Limb (tissue), 2 donors: Measurements from ENCODE around the gene CFAP46.
"Not testable (repeated sequence)": the region's sequence is repeated elsewhere in the genome, so short reads cannot be mapped to it uniquely, and the experiment has no call there.

ENCODE experiments used
- DNase-seq, 2 donors: peaks; one replicate each; pipeline ENCODE4 v3.0.0-alpha.2; 2016; ENCODE audit errors: extremely low spot score in 2 of 2

The CFAP46 gene

DNA sequence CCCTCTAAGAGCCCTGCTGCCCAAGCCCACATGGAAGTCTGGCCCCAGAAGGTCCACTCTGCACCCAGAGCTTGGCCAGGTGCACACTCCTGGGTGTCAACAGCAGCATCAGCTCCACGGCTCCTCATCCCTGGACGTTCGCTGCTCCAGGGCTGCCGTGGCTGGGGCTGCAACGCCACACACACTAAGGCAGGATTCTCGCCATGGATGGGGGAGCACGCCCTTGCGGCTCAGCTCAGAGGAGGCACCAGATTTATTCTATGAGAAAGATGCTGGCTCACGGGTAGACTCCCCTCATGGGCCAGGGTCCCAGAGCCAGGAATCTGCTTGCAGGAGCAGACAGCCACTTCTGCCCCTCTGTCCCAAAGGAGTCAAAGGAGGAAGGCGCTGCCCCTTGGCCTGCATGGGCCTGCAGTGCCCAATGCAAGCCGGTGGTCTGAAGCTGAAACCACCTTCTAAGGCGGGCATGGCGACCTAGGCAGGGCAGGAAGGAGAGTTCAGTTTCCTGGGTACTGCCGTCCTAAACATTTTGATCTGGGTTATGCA lies 42.1 kb downstream of the CFAP46 start:
- DNase-seq = no peak

DNA sequence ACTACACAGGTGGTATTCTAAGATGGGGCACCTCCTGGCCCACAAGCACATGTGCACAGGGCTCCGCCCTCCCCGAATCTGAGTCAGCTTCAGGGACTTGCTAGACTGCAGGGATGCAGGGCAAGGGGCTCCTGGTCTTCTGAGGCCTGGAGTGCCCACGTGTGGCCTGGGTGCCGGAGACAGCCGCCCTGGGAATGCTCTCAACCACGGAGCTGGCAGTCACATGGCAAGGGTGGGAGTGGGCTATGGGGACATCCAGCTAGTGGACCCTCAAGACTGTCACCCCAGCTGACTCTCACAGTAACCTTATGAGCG lies 42.7 kb downstream of the CFAP46 start:
- DNase-seq = no peak

DNA sequence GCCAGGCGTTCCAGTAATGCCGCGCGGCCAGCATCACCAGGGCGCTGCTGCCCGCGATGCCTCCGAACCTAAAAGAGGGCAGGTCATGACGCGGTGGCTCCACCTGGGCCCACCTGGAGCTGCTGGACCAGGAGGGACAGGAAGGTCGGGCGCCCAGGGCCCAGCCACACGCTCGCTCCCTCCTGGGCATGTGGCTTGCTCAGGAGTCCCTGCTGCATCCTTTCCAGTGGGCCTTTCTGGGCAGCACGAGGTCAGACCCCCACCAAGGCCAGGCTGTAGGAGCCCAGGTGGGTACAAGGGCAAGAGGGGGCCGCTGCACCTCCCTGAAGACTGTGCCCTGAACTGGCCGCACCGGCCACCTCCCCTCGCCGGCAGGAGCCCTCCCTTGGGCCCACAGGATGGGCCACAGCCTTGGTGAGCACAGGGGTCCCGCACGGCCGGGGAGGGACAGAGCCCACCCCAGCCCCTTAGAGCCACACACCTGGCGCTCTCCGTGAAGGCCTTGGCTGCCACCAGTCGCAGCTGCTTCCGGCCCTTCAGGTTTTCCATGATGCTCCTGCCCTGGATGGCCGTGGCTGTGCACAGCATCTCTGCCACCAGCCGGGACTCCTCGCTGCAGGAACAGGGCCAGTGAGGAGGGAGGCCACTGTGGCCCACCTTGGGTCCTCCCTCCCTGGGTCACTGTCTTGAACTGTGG lies 43.2 kb downstream of the CFAP46 start:
- DNase-seq = no peak

DNA sequence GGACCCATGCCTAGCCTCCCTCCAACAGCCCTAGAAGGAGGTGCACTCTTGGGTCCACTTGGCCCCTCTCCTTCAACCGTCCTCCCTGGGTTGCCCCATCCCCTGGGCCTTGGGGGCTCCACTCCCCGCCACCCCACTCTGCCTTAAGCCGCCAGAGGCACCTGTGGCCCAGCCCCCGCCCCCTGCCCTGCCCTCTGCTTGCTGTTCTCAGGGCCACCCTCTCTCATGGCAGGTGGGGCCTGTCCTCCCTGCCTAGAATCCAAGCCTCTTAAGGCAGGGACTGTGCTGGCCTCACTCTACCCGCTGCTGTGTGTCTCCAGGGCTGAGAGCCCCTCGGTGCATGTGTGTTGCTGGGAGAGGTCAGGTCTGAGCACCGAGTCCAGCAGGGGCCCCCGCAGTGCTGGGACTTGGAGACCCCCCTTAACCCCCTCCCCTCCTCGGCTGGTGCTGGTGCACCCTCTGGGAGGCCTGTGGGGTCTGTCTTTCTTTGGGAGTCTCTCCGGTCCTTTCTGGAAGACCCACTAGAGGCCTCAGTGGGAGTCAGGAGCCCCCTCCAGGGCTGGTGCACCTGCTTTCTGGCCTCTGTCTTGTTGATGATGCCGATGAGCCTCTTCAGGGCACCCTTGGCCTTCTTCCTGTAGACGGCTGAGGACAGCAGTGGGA lies 43.8 kb downstream of the CFAP46 start:
- DNase-seq = no peak

DNA sequence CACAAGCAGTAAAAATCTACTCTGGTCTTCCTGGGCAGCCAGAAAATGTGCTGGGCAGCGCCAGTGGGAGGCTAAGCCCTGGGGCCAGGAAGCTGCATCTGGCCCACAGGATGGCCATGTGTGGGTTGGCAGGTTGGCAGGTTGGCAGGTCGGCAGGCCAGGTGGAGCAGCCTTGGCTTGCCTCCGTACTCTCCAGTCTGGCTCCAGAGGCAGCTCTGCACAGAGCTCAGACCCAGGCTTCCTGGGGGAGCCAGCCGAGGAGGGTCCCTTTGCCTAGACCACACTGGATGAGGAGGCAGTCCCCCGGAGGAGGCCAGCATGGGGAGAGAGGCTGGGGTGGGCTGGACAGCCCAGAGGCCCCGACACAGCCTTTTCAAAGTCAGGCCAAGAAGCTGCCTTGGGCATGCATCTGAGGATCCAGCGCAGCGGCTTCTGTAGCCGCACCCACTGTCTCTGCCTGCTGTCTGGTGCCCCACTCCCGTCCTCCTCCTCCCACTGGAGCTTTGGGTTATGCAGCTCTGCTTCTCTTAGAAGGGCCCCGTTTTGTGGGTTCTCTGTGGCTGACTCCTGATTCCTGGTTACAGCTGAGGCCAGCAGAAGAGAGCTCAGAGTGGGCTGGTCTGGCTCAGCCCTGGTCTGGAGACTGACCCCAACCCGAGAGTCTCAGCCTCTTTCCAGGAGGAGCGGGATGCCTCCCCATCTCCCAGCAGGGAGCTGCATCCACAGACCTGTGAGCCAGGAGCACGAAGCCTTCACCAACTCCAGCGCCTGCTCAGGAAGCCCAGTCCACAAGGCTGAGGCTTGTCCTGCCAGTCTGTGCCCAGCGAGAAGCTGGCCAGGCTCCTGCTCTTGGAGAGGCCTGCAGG lies 44.6 kb downstream of the CFAP46 start:
- no peak for DNase-seq

DNA sequence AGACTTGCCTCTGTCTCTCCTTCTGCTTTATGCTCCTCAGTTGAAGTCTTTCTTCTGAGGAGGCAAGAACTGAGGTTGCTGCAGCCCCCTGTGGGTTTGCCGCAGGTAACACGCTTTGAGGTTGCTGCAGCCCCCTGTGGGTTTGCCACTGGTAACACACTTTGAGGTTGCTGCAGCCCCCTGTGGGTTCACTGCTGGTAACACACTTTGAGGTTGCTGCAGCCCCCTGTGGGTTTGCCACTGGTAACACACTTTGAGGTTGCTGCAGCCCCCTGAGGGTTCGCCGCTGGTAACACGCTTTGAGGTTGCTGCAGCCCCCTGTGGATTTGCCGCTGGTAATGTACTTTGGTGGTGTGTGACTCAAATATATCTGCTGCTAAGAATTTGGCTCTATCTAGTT lies 48.6 kb downstream of the CFAP46 start:
- DNase-seq = not testable (repeated sequence)

DNA sequence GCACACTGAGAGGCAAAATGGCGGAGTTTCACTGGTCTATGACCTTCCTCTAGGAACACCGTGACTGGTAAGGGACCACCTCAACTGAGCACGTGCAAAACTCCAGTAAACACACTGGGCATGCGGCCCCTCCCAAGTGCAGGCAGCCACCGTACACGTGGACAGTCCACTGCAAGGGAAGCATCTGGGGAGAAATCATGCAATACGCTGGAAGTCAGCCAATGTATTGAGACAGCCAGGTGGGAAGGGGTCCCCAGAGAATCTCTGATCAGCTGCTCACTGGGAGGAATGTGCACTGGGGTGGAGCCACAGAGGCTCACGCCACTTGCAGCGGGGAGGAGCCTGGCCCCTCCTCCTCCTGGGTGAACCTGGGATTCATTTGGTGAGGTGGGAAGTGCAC lies 49.3 kb downstream of the CFAP46 start:
- no peak for DNase-seq

DNA sequence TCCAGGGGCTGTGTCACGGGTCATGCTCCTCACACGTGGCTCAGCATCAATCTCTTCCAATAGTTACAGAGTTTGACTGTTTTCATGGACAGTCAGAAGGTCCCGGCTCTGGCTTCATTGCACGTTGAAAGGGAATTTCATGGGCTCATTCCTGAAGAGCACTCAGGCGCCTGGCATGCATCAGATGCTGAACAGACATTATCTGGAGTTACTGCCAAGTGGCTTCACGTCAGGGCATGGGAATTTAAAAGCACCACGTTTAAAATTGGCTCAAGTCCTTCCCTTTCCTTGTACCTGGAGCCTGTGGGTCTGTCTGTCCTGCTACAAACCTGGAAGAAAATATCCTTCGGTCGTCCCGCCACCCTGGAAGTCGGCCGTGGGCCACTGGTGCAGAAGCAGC lies 50.4 kb downstream of the CFAP46 start:
- no peak for DNase-seq

DNA sequence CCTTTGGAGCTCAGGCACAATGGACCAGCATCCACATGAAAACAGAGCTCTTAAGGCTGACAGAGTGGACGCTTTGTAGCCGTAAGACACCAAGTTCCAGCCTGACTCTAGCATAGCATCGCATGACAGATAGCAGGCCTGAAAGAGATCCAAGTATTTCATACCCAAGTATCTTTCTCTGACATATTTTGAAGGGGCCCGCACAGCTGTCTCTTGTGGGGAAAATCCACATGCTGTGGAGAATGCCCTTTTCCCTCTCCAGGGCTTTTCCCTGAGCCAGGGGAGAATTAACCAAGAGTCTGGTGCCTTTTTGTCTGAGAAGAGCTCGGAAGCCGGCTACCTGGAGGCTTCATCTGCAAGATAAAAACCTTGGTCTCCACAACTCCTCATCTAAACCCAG lies 51.0 kb downstream of the CFAP46 start:
- DNase-seq = no peak

DNA sequence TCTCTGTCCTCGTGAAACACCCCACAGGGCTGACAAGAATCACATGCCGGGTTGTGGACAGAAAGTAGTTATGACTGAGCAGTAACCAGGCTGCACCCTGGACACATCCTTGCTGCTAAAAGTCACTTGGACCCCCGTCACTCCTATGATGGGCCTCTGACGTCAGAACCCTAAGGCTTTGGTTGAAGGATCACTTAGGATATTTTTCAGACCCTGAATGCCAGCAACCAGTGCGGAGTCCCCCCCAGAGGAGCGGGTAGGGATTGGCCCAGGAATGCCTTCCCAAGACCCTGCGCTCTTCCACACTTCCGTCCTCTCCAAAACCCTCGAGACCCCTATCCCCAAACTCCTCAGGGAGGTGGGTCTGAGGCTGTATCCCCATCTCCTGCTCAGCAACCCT lies 52.1 kb downstream of the CFAP46 start:
- no peak for DNase-seq

DNA sequence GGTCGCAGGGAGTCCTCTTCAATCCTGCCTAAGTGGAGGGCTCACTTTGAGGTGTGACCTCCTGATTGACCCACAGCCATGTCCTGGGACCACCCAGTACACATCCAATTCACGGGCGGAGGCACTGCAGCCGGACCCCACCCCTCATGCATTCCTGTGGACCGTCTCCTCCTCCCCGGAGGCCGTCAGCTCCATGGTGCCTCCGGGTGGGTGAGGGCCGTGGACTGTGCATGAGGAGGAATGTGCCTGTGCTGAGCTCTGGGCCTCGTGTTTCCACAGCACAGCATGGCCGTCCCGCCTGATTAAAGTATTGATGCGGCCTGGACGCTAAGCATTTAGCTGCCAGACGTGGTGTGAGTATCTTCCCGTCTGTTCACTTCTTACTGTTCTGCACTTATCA lies 52.8 kb downstream of the CFAP46 start:
- no peak for DNase-seq

DNA sequence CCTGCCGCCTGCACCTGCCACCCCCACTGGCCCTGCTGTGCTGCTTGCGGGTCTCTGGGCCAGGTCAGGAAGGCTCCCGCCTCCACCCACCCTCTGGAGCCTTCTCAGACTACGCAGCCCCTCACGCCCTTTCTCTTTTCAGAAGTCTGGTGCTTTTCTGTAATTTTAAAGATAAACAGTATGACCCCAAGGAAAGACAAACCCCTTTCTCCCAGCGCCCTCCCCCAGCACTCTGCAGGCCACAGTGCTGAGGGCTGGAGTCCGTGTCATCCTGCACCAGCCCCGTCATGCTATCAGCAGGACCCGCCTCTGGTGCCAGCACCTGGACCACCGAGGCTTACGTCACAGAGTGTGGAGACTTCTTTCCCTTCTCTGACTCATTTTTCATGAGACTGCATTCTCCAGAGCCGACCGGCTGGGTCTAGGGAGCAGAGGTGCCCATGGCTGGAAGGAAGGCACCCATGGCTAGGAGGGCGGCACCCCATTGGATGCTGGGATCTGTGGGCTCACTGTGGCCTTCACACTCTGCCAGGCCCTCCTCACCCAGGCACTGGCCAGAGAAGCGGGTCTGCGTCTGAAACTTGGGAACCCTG lies 53.4 kb downstream of the CFAP46 start:
- DNase-seq = no peak

DNA sequence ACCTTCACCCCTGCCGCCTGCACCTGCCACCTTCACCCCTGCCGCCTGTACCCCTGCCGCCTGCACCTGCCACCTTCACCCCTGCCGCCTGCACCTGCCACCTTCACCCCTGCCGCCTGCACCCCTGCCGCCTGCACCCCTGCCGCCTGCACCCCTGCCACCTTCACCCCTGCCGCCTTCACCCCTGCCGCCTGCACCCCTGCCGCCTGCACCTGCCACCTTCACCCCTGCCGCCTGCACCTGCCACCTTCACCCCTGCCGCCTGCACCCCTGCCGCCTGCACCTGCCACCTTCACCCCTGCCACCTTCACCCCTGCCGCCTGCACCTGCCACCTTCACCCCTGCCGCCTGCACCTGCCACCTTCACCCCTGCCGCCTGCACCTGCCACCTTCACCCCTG lies 53.9 kb downstream of the CFAP46 start:
- DNase-seq = not testable (repeated sequence)

DNA sequence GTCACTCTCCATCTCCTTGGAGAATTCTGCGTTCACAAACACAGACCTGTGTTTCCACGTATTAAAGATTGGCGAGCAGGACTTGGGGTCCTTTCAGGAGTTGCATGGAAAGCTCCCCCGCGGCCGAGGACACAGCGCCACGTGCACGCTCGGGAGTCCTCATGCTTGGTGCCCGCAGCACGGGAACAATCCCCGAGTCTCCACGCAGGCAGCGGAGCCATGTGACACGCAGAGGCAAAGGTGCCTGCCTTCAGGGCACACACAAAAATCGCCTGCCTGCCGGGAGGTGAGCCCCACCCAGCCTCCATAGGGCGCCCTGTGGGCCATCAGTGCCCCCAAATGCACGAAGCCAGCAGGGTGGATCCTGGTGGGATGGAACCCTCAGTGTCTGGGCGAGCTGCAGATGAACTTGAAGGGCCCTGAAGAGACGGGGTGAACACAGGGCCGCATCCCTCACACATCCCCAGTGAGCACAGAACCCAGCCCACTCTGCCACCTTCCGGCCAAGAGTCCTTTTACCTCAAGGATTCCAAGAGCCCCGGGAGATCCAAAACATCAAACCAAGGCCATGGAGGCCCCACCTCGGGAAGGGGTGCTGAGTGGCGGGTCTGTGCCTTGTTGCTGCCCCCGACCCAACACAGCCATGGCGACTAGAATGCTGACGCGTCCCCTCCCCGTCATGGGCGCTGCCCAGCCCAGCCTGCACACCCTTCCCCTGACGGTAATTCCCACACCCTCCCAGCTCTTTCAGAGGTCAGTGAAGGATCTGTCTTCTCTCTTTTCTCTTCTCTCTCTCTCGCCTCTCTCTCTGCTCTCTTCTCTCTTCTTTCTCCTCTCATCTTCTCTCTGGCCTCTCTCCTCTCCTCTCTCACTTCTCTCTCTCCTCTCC lies 55.9 kb downstream of the CFAP46 start:
- DNase-seq = no peak

DNA sequence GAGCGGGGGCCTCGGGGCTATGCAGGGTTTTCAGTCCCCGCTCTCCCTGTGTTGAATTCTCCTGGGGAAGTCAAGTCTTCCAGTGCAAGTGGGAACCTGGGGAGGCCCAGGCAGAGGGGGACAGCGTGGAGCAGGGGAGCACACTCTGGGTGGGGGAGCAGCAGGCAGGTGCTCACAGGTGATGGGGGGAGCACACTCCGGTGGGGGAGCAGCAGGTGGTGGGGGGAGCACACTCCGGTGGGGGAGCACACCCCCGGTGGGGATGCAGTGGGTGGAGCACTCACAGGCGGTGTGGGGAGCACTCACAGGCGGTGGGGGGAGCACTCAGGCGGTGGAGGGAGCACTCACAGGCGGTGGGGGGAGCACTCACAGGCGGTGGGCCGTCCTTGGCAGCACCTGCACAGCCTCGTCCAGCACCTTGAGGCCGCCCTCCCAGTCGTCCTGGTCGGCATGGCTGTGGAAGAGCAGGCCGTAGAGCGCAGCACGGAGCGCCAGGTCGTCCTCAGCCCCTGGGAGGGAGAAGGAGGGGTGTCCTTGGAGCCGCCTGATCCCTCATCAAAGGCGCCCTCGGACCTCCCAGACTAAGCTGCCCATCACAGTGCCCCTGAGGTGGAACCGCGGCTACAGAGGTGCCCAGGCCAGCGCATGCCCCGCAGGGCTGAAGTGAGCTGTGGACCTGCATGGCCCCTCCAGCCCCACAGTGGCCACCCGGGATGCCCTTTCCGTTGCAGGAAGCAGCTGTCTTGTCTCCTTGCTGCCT lies 56.7 kb downstream of the CFAP46 start:
- no peak for DNase-seq

DNA sequence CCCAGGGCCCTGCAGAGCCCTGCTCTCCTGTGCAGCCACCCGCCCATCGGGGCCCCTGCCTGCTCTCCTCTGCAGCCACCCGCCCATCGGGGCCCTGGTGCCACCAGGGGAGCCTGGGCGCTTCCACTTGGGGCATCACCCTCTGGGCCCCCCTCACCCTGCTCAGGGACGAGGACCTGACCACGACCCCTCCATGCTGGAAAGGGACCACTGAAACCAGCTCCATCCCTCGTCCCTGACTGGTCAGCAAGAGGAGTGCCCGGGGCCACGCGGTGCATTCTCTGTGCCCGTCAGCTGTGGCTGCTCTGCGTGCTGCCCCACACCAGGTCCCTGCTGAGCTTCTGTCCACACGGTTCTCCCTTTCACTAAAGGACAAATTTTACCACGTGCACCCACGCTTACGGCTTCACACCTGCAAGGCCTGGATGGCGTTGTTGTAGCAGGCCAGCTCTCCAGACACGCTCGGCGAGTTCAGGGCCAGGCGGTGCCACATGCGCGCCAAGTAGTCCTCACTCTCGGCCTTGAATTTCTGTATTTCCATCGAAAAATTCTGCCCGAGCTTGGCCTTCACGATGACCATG lies 57.6 kb downstream of the CFAP46 start:
- DNase-seq = no peak

DNA sequence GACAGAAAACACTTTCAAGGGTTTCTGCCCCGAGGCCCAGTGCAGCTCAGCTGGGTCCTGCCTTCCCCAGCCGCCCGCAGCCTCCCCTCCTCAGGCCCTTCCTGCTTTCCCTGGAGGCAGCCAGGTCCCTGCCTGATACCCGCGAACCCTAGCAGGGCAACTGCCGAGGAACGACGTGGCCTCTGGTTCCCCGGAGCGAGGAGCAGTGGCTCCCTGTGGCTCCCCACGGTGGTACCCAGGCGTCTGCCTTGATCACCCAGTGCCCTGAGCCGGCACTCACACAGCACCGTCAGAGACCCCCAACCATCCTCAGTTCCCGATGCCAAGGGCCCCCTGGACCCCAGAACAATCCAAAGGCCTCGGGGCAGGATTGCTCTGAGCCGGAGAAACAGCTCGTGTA lies 58.3 kb downstream of the CFAP46 start:
- no peak for DNase-seq

DNA sequence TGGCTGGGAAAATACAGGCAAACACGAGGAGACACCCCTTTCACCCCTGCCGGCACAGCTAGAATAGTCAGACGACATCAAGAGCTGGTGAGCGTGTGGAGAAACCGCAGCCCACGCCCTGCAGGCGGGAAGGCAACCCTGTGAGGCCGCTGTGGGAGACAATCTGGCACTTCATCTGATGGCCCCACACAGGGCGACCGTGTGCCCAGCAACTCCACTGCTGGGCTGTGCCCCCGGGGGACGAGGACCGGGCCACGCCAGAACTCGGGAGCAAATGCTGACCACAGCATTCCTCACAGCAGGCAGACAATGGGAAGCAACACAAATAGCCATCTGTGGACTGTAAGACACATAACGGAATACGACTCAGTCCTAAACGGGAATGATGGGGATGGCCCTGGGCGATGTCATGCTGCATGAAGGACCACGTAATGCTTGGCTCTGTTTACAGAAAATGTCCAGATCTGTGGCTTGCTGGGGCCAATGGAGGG lies 58.9 kb downstream of the CFAP46 start:
- DNase-seq = no peak

DNA sequence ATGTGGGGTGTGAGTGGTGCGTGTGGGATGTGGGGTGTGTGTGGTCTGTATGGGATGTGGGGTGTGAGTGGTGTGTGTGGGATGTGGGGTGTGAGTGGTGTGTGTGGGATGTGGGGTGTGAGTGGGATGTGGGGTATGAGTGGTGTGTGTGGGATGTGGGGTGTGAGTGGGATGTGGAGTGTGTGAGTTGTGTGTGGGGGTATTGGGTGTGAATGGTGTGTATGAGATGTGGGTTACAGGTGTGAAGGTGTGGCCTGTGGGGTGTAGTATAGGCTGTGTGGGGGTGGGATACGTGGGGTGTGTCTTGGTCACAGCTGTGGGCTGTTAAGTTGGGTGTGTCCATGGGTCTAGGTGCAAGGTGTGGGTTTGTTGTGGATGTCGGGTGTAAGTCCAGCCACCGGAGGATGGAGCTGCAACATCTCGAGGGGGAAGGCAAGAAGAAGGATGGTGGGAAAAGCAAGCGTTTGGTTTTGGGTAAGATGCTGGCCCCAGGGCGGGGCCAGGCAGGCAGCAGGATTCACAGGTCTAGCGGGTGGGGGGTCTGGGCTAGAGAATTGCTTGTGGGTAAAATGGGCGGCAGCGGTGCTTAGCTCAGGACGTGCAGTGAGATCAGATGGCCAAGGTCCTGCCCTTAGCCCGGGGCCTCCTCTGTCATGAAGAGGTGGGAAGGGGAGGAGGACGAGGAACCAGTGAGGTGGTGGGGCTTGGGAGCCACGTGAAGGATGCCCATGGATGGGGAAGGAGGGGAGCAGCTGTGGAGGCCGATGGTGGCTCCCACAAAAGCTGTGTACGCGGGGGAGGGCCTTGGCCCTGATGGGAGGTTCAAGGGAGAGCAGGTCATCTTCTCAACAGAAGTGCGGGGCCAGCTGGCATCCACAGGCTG lies 60.1 kb downstream of the CFAP46 start:
- DNase-seq = no peak
